NCI-H460 (cell line): ENCODE data around the gene AFF3. TPM values are rescaled to one million over a fixed set of nuclear protein-coding genes. Genes with fewer than 3 reads are reported as not detected.

Experiments used
- DNase-seq: peaks from one replicate; pipeline ENCODE4 v3.0.0-alpha.2; 2016; ENCODE audit warnings: low read depth; ENCODE audit errors: extremely low read depth
- total RNA-seq: library from RNA; depleted of rRNA; stranded (reverse); fragments of >200 nt; shearing (Covaris generic); gene quantifications from 2 replicates; pipeline ENCODE4 v1.2.3, GENCODE V29; 2014

AFF3 gene
- total RNA-seq, 1 experiment from 2014 or later: 1.1 TPM

DNA sequence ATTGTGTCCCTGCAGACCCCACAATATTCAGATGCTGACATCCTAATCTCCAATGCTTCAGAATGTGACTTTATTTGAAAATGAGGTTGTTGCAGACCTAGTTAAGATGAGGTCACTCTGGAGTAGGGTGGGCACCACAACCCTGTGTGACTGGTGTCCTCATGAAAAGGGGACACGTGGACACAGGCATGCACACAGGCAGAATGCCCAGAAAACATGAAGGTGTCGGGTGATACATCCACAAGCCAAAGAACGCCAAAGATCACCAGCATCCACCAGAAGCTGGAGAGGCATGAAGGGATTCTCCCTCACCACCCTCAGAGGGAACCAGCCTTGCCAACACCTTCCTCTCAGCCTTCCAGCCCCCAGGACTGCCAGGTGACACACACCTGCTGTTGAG lies 69.3 kb downstream of the AFF3 start:
- no peak for DNase-seq

DNA sequence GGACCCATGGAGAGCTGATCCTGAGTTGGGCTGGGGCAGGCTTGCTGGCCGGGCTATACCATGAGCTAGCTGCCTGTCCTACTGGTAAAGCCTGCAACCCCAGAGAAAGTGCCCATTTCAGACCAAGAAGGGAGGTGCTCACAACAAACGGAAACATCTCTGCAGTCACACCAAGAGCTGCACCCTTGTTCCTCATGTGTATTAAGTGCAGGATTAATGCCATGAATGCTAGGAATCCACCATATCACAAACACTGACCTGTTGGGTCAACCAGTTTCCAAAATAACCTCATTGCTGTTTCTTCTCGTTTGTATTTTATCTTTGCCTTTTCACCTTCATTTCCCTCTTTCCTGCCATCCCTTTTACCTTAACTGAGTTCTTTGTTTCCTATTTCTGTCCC lies 69.9 kb downstream of the AFF3 start:
- DNase-seq: no peak

DNA sequence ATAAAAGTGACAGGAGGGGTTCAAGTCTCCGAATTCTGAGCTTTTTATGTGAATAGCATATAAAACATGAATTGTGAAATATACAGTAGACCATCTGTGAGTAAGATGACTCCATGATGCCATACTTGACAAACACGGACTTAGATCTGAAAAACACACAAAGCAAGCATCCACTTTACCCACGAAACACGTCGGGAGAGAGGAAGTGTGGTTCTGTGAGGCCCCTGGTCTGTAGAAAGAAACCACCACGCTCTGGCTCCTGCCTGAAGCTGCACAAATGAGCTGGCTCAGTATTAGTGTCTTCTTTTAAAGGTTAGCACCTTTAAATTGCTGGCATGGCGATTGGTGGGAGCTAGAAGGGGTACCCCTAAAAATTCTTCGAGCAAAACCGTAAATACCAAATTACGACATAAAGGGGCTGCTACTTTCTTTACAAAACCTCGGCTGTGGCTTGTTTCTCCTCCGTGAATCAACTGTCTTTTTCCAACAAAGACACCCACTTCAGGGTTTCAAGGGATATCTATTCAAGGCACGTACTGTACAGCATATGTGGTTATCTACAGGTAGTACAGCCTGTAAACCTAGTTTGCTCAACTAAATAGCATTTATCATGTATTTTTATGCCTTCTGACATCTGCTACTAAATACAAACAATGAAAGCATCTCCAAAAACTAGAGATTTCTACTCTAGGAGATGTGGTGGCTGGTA lies 70.9 kb downstream of the AFF3 start:
- DNase-seq: no peak

DNA sequence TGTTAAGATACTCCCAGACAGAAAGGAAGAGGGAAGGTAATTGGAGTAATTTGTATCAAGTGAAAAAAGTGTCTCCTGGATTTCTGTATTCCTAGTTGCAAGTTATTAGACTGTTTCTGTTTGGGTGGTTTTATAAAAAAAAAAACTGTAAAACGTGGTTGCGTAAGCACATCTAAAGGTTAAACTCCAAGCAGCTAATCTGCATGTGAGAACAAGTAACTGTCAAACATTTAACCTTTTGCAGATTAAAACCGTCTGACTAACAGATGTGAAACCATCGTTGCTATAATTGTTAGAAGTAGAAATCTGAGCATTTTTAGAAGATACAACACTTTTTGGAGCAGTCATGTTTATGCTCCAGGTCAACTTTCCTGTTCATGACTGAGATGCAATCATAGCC lies 72.3 kb downstream of the AFF3 start:
- DNase-seq: no peak

DNA sequence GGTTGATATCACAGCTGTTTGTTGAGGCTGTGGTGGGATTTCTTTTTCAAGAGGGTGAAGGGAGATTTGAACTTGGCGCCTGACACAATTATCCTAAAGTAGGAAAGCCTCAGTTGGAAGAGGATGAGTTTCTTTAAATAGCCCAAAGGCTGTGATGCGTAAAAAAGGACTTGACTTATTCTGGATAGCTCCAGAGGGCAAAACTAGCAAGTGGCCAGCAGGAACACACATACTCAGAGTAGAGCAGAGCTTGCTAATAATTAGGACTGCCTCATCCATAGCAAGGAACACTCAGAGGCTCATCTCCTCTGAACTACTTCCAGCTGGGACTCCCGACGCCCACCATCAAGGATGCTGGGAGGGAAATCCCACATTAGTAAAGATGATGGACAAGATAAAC lies 74.0 kb downstream of the AFF3 start:
- no peak for DNase-seq

DNA sequence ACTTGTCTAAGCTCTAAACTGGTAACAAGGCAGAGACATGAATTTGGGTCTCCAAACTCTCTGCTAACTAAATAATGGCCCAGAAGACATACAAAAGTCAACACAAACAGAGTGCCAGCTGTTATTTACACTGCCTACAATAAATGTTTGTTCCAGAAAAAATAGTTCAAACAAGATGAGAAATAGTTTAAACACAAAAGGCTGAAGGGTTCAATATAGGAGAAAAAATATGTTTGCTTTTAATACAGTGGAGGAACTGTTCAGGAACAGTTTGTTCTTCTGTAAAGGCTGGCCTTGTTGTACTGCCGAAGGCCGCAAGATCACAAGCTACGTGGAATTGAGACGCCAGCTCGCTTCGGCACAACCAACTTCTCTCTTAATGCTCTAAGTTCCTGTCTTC lies 74.6 kb downstream of the AFF3 start:
- DNase-seq: no peak

DNA sequence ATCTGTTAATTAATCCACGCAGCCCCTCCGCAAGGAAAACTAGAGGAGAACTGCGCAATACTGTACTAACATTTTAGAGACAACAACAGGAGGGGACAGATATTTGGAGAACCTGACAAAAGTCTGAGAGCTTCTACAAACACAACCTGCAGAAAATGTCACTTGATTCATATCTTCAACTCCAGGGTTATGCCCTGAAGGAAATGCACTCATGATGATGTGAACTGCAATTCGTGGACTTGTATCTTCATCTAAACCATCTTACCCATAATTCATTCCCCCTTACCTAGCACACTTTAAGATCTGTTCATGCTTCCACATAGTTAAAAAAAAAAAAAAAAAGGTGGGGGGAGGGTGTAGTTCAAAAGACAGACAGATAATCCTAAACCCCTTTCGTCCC lies 75.5 kb downstream of the AFF3 start:
- no peak for DNase-seq

DNA sequence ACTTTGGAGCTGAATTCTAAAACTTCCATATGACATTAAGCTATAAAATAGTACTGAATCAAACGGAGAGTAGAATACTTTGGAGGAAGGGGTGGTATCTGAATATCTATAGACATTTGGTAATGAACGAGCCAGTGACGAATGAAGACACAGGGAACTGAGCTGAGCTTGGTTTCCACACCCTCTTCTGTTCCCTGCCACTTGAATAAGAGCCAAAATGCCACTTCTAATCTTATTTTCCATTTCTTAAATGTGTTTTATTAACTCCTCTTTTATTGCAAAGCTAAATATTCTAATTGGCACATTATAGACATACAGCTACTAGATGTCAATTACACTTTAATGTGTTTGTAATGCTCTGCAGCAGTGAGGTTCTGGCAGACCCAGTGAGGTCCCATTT lies 76.1 kb downstream of the AFF3 start:
- no peak for DNase-seq

DNA sequence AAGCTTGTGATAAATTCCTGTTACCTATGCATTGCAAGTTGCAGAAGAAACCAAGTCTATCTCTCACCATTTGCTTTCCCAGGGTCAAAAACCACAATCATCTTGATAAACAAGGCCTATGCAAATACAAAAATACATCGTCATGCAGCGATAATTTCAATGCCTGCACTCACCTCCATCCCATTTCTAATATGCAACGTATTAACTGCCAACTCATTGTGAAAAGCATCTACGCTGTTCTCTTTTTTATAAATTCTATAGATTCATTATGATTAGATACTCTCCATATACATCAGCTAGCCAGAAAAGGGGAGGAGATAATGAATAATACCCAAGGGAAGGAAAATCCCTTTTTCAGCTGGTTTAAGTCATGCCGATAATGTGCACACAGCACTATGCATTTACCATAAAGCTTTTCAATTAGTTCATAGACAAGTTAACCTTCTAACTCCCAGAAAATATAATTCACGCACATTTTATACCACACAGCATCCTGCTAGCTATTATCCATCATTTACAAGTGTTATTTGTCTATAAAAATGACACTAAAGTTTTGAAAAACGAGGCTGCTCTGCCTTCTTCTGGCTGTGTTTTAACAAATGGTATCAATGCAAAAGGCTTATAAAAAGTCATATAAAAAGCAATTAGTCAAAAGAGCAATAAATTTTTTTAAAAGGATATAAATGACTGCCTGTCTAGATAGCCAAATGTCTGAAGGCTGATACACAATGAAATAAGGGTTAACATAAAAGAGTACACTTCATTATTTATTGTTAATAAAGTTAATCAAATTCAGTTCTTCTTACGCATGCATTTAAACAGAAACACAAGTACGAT lies 77.6 kb downstream of the AFF3 start:
- no peak for DNase-seq

DNA sequence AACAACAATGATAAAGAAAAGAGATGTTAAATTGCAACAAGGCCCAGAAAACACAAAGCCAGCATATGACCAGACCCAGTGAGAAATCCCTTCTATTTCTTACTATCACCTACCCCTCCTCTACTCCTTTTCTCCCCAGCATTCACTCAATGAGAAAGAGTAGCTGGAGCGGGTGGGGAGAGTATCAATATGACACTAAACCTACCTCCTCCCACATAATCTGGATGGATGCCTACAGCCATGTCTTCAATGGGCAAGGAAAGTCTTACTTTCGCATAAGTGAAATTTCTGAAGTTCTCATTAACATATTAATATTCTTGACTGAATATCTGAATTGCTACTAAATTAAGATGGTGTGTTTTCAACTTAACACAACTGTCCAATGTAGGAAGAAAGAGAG lies 78.2 kb downstream of the AFF3 start:
- no peak for DNase-seq

DNA sequence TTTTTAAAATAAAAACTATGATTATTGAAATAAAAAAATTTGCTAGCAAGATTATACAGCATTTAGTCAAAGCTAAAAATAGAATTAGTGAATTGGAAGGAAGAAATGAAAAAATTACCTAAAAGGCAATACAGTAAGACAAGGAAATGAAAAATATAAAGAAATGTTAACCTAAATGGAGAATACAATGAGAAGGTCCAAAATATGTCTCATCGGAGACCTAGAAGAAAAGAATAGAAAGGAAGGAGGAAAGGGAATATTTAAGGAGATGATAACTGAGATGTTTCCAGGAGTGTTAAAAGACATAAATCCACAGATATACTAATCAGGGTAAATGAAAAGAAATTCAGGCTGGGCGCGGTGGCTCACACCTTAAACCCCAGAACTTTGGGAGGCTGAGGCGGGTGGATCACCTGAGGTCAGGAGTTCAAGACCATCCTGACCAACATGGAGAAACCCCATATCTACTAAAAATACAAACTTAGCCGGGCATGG lies 78.9 kb downstream of the AFF3 start:
- DNase-seq: no peak

DNA sequence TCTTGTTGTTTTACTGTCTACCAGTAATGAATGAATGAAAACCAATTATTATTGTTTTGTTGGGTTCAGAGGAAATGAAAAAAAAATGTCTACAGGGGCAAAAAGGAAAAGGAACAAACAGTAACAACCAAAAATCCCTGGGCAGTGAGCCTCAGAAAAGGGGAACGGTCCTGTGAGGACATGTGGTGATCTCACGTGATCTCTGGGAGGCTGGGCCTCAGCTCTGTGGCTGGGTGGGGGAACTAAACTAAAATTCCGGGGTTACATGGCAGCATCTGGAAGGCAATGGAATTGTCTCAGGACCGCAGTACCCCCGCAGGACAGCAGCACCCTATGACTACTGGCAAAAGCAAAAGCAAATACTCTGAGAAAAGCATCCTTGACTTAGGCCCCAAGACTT lies 80.1 kb downstream of the AFF3 start:
- DNase-seq: no peak

DNA sequence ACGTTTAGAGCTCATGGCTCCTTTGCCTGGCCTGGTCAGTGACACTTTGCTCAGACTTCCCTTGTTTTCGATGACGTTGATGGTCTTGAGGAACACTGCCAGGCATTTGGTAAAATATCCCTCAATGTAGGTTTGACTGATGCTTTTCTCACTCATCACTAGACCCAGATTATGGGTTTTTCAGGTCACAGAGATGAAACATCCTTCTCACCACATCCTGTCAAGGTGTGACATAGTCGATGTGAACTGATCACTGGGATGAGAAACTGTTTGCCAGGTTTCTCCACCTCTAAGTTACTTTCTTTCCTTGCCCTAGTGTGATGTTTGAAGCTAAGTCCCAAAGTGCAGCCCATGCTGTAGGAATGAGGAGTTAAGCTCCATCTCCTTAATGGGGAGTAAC lies 81.5 kb downstream of the AFF3 start:
- no peak for DNase-seq

DNA sequence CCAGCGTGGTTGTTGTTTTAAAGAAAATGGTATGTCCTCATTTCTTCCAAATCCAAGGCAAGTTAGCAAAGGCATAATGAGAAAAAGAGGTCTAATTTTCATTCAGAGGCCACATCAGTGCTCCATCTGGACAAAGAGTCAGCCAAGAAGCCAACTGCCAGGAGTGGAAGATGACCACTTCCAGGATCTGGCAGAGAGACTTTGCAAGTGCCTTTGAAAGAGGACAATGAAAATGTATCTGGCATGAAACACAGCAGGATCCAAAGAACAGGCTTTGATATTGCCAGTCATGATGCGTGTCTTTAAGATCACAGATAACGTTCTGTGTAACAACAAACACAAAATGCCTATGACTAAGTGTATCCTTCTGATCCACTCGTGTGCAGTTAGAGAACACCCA lies 82.8 kb downstream of the AFF3 start:
- no peak for DNase-seq

DNA sequence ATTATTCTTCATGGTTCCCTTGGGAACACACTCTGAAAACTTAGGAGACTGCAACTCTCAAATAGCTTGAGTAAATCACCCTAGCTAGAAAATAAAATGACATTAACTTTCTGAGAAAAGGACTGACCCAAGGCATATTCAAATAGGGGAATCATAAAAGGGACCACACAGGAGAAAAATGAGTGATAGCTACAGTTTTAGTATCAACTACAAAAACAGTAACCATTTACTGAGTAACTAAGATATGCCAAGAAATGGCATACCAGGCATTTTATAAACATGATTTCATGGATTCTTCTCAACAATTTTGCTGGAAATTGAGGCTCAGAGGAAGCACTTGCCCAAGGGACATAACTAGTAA lies 84.5 kb downstream of the AFF3 start:
- no peak for DNase-seq

DNA sequence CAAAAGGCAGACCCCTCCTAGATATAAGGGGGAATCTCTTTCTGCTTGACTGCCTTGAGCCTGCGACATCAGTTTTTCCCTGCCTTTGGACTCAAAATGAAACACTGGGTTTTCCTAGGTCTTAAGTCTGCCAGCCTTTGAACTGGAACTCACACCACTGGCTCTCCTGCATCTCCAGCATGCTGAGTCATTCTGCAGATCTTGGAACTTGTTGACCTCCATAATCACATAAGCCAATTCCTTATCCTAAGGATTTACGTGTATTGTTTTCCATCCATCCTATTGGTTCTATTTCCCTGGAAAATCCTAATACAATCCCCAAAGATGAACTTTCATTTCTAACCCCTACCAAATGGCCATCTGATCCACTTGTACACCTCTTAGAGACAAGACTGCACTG lies 88.0 kb downstream of the AFF3 start:
- no peak for DNase-seq

DNA sequence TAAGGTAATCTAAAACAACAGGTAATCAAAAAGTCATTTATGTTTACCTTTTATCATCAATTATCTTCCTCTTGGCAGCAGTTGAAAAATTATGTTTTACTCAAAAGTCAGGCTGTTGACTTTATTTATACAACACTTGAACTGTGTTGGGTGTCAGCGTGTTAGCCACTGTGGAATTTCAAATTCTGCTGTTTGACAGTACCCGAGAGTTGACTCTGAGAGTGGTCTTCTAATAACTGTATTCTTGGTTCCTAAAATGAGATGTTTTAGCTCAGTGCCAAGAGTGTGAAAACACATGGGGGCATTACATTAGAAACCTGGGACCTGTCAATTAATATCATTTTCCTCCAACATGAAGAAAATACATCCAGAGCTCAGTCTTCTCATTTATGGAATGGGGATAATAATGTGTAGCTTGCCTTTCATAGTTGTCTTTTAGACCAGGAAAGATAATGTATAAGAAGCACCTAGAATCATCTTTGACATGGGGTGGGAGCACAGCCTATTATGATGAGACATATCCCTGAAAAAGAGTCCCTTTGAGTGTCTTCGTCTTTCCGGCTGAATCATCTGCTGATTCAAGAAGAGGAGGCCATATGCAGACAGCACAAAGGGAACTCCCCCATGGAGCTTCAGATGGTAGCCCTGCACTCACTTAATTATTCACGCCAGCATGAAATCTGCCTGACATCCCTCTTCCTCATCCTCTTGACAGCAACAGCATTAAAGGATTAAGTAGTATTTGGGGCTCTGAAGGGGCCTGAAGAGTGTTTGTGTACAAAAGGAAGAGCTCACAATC lies 89.1 kb downstream of the AFF3 start:
- no peak for DNase-seq

DNA sequence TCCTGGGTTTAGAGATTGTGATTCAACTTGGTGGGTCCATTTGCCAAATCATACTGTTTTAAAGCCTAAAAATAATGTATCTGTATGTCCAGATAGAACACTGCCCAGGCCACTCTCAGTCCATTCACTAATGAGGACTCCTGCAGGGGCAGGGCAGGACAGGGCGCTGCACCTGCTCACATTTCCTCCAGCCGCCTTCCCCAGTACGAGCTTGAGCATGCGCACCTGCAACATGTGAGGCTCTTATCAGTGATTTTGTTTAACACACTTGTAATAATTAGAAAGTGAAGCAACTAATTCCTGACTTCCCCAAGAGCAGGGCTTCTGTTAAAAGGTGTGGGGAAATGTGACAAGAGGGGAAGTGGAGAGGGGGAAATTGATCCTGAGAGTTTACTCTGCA lies 89.7 kb downstream of the AFF3 start:
- DNase-seq: no peak

DNA sequence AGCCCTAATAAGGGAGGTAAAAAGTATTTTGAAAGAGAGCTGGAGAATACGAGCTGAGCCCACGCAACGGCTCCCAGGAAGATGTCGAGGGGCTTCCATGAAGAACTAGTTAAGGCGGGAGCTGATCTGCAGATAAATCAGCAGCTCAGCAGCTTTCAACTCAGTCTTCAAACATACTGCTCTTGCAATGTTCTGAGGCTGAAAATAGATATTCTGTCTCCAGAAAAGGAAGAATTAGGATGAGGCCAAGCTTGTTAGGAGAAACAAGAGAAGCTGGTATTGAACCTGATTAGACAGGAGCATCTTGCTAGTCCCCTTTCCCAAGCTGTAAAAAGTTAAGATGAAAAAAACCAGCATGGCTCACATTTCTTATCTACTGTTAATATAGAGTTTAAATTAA lies 91.1 kb downstream of the AFF3 start:
- DNase-seq: no peak

DNA sequence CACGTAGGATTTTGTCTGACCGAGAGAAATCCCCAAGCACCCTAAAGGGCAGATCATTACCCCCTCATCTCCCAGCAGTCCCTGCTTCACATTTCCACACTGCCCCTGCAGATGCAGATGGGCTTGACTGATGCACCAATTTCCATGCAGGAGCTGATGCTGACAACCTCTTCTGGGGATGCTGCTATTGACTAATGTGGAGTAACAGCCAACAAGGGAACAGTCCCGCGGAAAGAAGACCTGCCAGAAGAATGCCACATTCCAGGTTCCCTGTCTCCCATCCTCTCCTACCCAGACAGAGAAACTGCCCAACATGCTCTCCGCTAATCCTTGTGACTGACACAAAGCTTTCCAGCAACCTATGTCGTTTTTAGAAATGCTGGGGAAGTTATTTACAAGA lies 91.7 kb downstream of the AFF3 start:
- DNase-seq: no peak
